HCT116 (cell line): Measurements from ENCODE around the gene CDK5RAP1. TPM values are rescaled to one million over a fixed set of nuclear protein-coding genes. Genes with fewer than 3 reads are reported as not detected.

Source experiments
- ATAC-seq: fragments of 200-7000 bp; cut with Tn5 transposase; 2 replicates; pipeline ENCODE4 v1.9.1; 2020; ENCODE audit warnings: mild to moderate bottlenecking, moderate library complexity
- BruUV-seq: library from RNA; stranded (reverse); fragments of 400-500 nt; replicated peaks from 2 replicates; lab custom pipeline; 2021; lab: Mats Ljungman, UMichigan
- CTCF ChIA-PET: fragments of 300-600 bp; sonication (Branson Sonifier 250); formaldehyde crosslinking; loops from one replicate; lab custom pipeline; 2021; ENCODE audit warnings: antibody characterized with exemption; lab: Charles Lee
- POLR2A ChIA-PET: fragments of 300-600, 350-600 bp; sonication (Branson Sonifier 250); formaldehyde crosslinking; loops from one replicate; lab custom pipeline; 2021; ENCODE audit warnings: antibody characterized with exemption; lab: Charles Lee
- RAD21 ChIA-PET, 2 experiments: fragments of 300-600 bp; sonication (Branson Sonifier 250); formaldehyde crosslinking; loops; one replicate each; lab custom pipeline; 2023; ENCODE audit warnings: low total read pairs in 2 of 2; ENCODE audit not compliant: uncharacterized antibody in 2 of 2, unreplicated experiment in 2 of 2, low non-redundant PET in 1 of 2; lab: Charles Lee
- DNase-seq: peaks from one replicate; pipeline ENCODE4 v3.0.0-alpha.2; 2010; ENCODE audit warnings: low read depth, low spot score
- H2AFZ ChIP-seq: fragments of 200-600 bp; shearing (Covaris generic), sonication (generic); 2 replicates; pipeline ENCODE4 v1.6.1; 2017; ENCODE audit warnings: low read depth, mixed run types, mixed read lengths, antibody characterized with exemption, low read length; ENCODE audit not compliant: poor library complexity, severe bottlenecking
- H3K27ac ChIP-seq: 2 replicates; pipeline ENCODE4 v1.5.1; 2012; ENCODE audit warnings: low read depth, low read length
- H3K27me3 ChIP-seq: fragments of 200-600 bp; sonication (generic); 2 replicates; pipeline ENCODE4 v1.6.1; 2016; ENCODE audit warnings: mixed run types, low read length, mixed read lengths; ENCODE audit not compliant: insufficient read depth
- H3K36me3 ChIP-seq, 2 experiments: fragments of 200-500 bp in 1 of 2; fragments of 200-600 bp in 1 of 2; sonication (Bioruptor generic) in 1 of 2; sonication (generic) in 1 of 2; 2 replicates each; pipeline versions ENCODE4 v1.5.1 to v1.6.1; 2014 to 2016; ENCODE audit warnings: low read length in 2 of 2, inconsistent platforms in 1 of 2, mixed read lengths in 1 of 2, mixed run types in 1 of 2; ENCODE audit not compliant: insufficient read depth in 2 of 2, control insufficient read depth in 1 of 2
- H3K4me1 ChIP-seq, 2 experiments: fragments of 200-600 bp in 1 of 2; sonication (generic) in 1 of 2; 2 replicates each; pipeline versions ENCODE4 v1.5.1 to v1.6.1; 2012 to 2017; ENCODE audit warnings: low read length in 2 of 2, inconsistent platforms in 1 of 2, mild to moderate bottlenecking in 1 of 2, mixed read lengths in 1 of 2, mixed run types in 1 of 2, moderate library complexity in 1 of 2; ENCODE audit not compliant: insufficient read depth in 2 of 2, control insufficient read depth in 1 of 2
- H3K4me2 ChIP-seq: fragments of 200-600 bp; sonication (generic); 2 replicates; pipeline ENCODE4 v1.6.1; 2017; ENCODE audit warnings: mixed run types, low read length, mixed read lengths
- H3K4me3 ChIP-seq, 2 experiments: fragments of 200-600 bp in 1 of 2; sonication (generic) in 1 of 2; replicated peaks in 1 of 2; 2 replicates each; pipeline ENCODE4 v1.5.1; 2011 to 2016; ENCODE audit warnings: low read length in 2 of 2, control low read depth in 1 of 2, low read depth in 1 of 2, mild to moderate bottlenecking in 1 of 2, mixed read lengths in 1 of 2, mixed run types in 1 of 2
- H3K79me2 ChIP-seq: fragments of 200-600 bp; sonication (generic); 2 replicates; pipeline ENCODE4 v1.6.1; 2017; ENCODE audit warnings: mild to moderate bottlenecking, mixed run types, low read length, moderate library complexity, mixed read lengths; ENCODE audit not compliant: insufficient read depth
- H3K9ac ChIP-seq: fragments of 200-600 bp; sonication (generic); 2 replicates; pipeline ENCODE4 v1.6.1; 2016; ENCODE audit warnings: low read length, mixed read lengths
- H3K9me2 ChIP-seq: fragments of 200-600 bp; sonication (generic), shearing (Covaris generic); 2 replicates; pipeline ENCODE4 v1.6.1; 2017; ENCODE audit warnings: mixed run types, mild to moderate bottlenecking, moderate library complexity; ENCODE audit not compliant: insufficient read depth
- H3K9me3 ChIP-seq, 2 experiments: fragments of 200-500 bp in 1 of 2; fragments of 200-600 bp in 1 of 2; sonication (Bioruptor generic) in 1 of 2; sonication (generic) in 1 of 2; 2 replicates each; pipeline ENCODE4 v1.6.1; 2014 to 2017; ENCODE audit warnings: low read length in 2 of 2, mixed read lengths in 2 of 2, inconsistent platforms in 1 of 2, low read depth in 1 of 2, mild to moderate bottlenecking in 1 of 2, mixed run types in 1 of 2, moderate library complexity in 1 of 2; ENCODE audit not compliant: control insufficient read depth in 1 of 2, insufficient read depth in 1 of 2
- H4K20me1 ChIP-seq: fragments of 200-600 bp; sonication (generic), shearing (Covaris generic); 2 replicates; pipeline ENCODE4 v1.6.1; 2017; ENCODE audit warnings: mixed run types, mild to moderate bottlenecking, moderate library complexity; ENCODE audit not compliant: insufficient read depth
- CTCF ChIP-seq, 3 experiments: fragments of 200-600 bp in 1 of 3; sonication (generic) in 1 of 3; IDR thresholded peaks in 2 of 3; conservative IDR thresholded peaks in 1 of 3; 2 replicates each; pipeline ENCODE4 v1.5.1; 2012 to 2017; ENCODE audit warnings: low read depth in 2 of 3, low read length in 2 of 3, antibody characterized with exemption in 1 of 3, borderline replicate concordance in 1 of 3, control low read depth in 1 of 3, mild to moderate bottlenecking in 1 of 3, mixed read lengths in 1 of 3, mixed run types in 1 of 3, moderate library complexity in 1 of 3; ENCODE audit not compliant: insufficient read depth in 1 of 3
- EGR1 ChIP-seq: IDR thresholded peaks from 2 replicates; pipeline ENCODE4 v1.6.1; 2012; ENCODE audit warnings: low read depth
- ELF1 ChIP-seq: IDR thresholded peaks from 2 replicates; pipeline ENCODE4 v1.6.1; 2012; ENCODE audit warnings: low read depth, borderline replicate concordance
- JUND ChIP-seq: IDR thresholded peaks from 2 replicates; pipeline ENCODE4 v1.6.1; 2012
- POLR2A ChIP-seq: IDR thresholded peaks from 2 replicates; pipeline ENCODE4 v1.7.0; 2011; ENCODE audit warnings: borderline replicate concordance; ENCODE audit not compliant: insufficient read depth, insufficient read length; ENCODE audit errors: extremely low read depth
- POLR2AphosphoS5 ChIP-seq: IDR thresholded peaks from 2 replicates; pipeline ENCODE4 v1.6.1; 2011; ENCODE audit warnings: mild to moderate bottlenecking, low read depth, low read length, moderate library complexity
- SIN3A ChIP-seq: IDR thresholded peaks from 2 replicates; pipeline ENCODE4 v1.6.1; 2012; ENCODE audit warnings: low read depth
- SP1 ChIP-seq: IDR thresholded peaks from 2 replicates; pipeline ENCODE4 v1.6.1; 2012; ENCODE audit warnings: low read depth
- SRF ChIP-seq: IDR thresholded peaks from 2 replicates; pipeline ENCODE4 v1.6.1; 2012; ENCODE audit warnings: low read depth
- TCF7L2 ChIP-seq: IDR thresholded peaks from 2 replicates; pipeline ENCODE4 v1.7.0; 2011; ENCODE audit warnings: borderline replicate concordance, inconsistent platforms; ENCODE audit not compliant: insufficient read depth, insufficient read length; ENCODE audit errors: extremely low read depth
- YY1 ChIP-seq: IDR thresholded peaks from 2 replicates; pipeline ENCODE4 v1.6.1; 2011; ENCODE audit warnings: low read length, low read depth, moderate library complexity, mild to moderate bottlenecking; ENCODE audit not compliant: insufficient replicate concordance; ENCODE audit errors: extremely low read depth
- ZBTB33 ChIP-seq: IDR thresholded peaks from 2 replicates; pipeline ENCODE4 v1.6.1; 2011; ENCODE audit warnings: mild to moderate bottlenecking, low read length, moderate library complexity; ENCODE audit not compliant: insufficient replicate concordance; ENCODE audit errors: extremely low read depth
- ZFX ChIP-seq: fragments of 450-650 bp; IDR thresholded peaks from 2 replicates; pipeline ENCODE4 v1.6.1; 2017
- ZNF274 ChIP-seq: fragments of 200-500 bp; sonication (Bioruptor generic); IDR thresholded peaks from 2 replicates; pipeline ENCODE4 v1.6.1; 2014; ENCODE audit warnings: mild to moderate bottlenecking, low read depth, low read length, inconsistent platforms
- intact Hi-C: fragments of 100-400 bp; cut with micrococcal nuclease; formaldehyde crosslinking; loops from 2 replicates; pipeline ENCODE4 v1.10.0; 2022
- total RNA-seq: library from RNA; stranded (reverse); gene quantifications from one replicate; pipeline ENCODE4 v1.2.1, GENCODE V29; 2021; ENCODE audit not compliant: unreplicated experiment

CDK5RAP1 gene
- total RNA-seq, 1 experiment from 2014 or later: 41.4 TPM

- Histone ChIP-seq H3K27me3 (no peaks in the 10 kb centered on the region), H3K79me2 (no peaks in the 10 kb centered on the region), H3K4me1 (no peaks in the 10 kb centered on the region), H4K20me1 (no peaks in the 10 kb centered on the region), H3K4me2 (no peak overlapping the region), H3K4me3 (no peak overlapping the region), H3K9ac (no peak overlapping the region), H3K9me3 (no peaks in the 10 kb centered on the region), H3K9me2 (no peaks in the 10 kb centered on the region), H2AFZ (no peak overlapping the region), H3K36me3 (no peaks in the 10 kb centered on the region), H3K27ac (no peak overlapping the region)
- intact Hi-C loops: no loop called here
- ATAC-seq (no peak), DNase-seq (no peak)
- no TSS peak for BruUV-seq
- ChIA-PET POLR2A (no interaction called here), RAD21 (no interaction called here), CTCF (interaction anchor here (0.7 to 1.3 kb wide), 2 partner anchors 8 to 51 kb away, joined by 3 to 4 read pairs; no protein-coding TSS in a partner anchor)
- TF ChIP-seq SRF (no peak), POLR2AphosphoS5 (no peak), JUND (no peak), EGR1 (no peak)
Observed at GRCh38 chr20:33313686-33314314, 87.5 kb downstream of the CDK5RAP1 start.

GRCh38 chr20:33312583-33312982 lies 88.7 kb downstream of the CDK5RAP1 start:
- Histone ChIP-seq H3K9me3 (no peaks in the 10 kb centered on the region), H3K27ac (no peak overlapping the region), H3K36me3 (no peaks in the 10 kb centered on the region), H2AFZ (no peak overlapping the region), H4K20me1 (no peaks in the 10 kb centered on the region), H3K4me3 (no peak overlapping the region), H3K9me2 (no peaks in the 10 kb centered on the region), H3K9ac (no peak overlapping the region), H3K4me2 (no peak overlapping the region), H3K27me3 (no peaks in the 10 kb centered on the region), H3K4me1 (no peaks in the 10 kb centered on the region), H3K79me2 (no peaks in the 10 kb centered on the region)
- no TSS peak for BruUV-seq
- intact Hi-C loops: no loop called here
- ChIA-PET POLR2A (no interaction called here), RAD21 (no interaction called here), CTCF (no interaction called here)
- DNase-seq (no peak), ATAC-seq (no peak)
- TF ChIP-seq ZNF274 (no peak), ELF1 (no peak), POLR2AphosphoS5 (no peak), POLR2A (no peak), EGR1 (no peak), ZBTB33 (no peak), SIN3A (no peak), ZFX (no peak), SP1 (no peak), JUND (no peak), CTCF (IDR thresholded peaks at IDR 0.05 in 2 of 3, conservative IDR thresholded peaks at IDR 0.05 in 1 of 3; ENCODE audit: borderline replicate concordance in 1 of 3, insufficient read depth in 1 of 3, low read depth in 2 of 3, low read length in 2 of 3) (no peak), YY1 (no peak), TCF7L2 (no peak)
